NCI-H2227 (cell line): ENCODE measurements around the gene ZBTB16.

Experiments used
- DNase-seq: peaks from one replicate; lab custom pipeline; 2025; ENCODE audit not compliant: unreplicated experiment; lab: John Stamatoyannopoulos, UW

Gene ZBTB16

DNA sequence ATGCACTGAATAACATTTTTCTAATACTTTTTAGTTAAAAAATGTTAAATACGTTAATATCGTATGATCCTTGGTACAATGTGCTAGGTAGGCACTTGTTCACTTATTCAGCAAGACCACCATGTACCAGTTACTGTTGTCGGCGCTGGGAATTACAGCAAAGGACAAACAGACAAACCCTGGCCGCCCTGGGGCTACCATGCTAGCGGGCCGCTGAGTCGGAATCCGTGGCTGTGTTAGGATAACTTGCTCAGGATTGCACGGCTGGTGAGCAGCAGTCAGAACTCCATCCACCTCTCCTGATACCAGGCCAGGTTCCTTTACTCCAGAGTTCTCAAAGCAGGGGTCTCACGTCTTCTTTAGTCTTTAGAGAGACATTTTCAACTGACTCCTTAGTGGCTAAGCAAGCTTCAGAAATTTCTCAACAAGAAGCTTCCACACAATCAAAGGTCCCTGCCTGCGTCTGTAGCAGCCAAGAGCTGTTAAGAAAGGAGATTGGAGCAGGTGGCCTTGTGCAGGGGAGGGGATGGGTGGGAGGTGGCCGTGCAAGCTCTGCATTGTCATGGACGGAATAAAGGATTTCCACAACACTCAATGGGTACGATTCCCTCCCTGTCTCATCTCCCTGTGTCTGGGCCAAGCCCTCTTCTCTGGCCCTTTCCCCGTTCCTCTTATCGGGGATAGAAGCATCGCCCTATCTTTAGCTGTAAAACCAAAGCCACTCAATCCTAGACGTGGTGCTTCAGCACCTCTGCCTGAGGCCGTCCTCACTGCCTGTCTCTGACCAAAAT, 196.9 kb downstream of the ZBTB16 start:
- DNase-seq: peak; percentile 27

DNA sequence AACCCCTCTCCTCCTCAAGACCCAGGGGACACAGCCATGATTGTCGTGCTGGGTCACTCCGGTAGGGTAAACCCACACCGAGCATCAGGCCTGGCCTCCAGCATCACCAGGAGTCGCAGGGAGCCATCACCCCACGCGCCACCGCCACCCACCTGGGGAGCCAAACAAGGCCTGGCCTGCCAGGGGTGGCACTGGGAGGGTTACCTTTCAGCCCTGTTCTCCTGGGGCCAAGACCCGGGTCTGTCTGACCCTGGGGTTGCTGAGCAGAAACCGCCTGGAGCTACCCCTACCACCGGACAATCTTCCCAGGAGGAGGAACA, 197.4 kb downstream of the ZBTB16 start:
- DNase-seq: no peak

DNA sequence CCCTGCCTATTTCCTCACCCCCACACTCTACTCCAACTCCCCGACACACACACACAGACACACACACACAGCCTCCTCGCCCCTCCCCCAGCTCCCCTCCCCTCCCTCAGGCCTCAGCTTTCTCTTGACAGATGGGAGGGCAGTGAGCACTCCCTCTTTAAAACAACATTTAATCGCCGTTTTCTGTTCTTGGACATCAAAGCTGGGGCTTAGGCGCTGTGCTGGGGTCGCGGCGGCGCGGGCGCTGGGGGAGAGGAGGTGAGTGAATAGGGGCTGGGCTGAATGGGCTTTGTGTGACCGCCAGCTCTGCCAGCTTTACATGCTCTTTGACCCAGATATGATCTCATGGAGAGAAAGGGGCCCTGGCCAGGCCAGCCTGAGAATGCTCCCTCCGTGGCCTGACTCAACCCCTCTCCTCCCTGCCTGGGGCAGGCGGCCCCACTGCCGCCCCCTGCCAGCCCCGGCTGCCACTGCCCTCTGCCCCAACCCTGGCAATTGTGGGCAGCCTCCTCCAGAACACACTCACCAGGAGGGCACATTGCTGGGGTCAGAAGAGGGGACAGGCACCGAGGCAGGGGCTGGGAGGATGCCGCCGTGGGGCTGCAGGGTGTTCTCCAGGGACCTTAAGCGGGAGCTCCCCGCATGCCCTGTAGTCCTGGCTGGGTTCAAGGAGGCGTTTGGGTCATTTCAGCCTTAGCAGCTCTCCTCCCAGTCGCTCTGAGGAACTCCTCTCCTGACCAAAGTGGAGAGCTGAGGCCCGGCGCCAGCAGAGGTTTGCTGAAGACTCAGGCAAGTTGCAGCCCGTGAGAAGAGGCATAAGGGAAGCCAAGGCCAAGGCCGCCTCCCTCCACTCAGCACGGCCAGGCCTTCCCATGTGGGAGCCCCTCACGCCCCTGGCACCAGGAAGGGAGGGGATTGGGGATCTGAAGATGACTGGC, 198.4 kb downstream of the ZBTB16 start:
- peak; percentile 67 for DNase-seq

DNA sequence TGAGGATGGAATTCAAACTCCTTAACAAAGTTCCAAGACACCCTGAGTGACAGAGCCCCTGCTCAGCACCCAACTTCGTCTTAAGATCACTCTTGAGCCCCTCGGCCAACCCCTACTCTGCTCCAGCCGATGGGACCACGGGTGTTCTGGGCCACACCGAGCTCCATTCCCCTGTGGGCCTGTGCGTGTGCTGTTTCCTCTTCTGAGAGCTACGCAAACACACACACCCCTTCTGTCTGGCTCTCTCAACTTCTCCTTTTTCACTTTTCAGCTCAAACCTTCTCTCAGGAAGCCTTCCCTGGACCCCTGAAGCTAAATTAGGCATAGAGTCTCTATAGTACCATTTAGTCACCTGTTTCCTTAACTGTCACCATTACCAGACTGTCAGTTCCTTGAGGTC, 199.2 kb downstream of the ZBTB16 start:
- no peak for DNase-seq

DNA sequence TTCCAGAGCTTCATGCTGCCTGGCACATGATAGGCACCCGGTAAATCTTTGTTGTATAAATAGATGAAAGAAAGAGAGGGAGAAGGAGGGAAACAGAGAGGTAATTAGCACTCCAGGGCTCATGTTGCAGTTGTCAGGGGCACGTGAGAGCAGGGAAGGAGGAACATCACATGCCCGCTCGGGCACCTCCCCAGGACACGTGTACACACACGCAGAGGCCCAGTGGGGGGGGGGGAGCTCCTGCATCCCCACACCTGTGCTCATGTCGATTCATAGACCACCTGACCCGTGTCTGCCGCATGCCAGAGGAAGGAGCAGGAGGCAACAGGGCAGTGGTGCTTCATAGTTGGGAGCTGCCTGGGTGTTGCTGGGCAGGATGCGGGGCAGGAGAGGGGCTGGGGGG, 199.6 kb downstream of the ZBTB16 start:
- DNase-seq: peak; percentile 36

DNA sequence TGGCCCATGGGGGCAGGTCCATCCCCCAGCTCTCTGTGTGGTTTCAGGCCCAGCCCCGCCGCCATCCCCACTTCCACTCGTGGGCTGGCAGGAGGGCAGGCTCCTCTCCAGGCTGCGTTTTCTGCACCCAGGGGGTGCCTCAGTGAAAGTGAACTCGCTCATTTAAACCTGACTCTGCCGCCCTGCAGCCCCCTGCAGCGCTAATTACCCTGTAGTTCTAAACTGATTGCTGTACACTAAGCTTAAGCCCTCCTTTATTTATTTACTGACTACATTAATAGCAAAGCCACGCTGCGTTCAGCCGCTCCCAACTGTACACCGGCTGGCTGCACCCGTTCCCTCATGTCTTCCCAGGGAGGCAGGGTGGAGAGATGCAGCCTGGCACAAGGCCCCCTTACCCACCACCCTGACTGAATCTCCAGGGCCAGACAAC, 200.1 kb downstream of the ZBTB16 start:
- peak; percentile 41 for DNase-seq

DNA sequence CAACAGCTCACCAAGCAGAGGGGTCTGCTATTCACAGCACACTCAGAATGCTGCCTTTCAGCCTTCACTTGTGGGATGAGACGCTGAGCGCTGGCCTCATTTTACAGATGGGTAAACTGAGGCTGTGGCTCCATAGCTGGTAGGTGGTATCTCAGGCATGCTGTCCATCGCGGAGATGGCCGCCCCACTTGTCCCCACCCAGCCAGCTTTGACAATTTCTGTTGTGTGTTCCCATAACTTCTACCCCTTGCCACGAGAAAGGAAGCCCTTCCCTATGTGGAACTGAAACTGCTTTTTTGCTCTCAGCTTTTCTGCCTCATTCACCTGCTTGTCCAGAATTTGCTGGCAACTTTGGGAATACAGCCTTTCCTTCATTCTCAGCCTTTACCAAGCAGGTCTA, 200.6 kb downstream of the ZBTB16 start:
- DNase-seq: no peak

DNA sequence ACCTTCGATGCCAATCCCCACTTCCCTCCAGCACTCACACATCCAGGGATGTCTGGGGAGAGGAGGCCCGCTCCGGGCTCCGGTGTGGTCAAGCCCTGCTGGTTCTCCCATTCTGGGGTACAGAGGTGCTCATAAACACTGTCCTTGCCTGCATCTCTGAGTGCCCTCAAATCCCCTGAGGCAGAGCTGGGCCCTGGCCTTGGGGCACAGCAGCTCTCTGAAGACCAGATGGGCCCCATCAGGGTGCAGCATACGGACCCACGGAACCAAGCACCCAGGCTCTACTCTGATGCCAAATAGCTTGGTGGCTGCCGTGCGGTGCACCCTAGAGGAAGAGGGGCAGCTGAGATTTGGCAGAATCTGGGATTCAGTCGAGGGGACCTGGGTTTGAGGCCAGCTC, 201.0 kb downstream of the ZBTB16 start:
- DNase-seq: no peak

DNA sequence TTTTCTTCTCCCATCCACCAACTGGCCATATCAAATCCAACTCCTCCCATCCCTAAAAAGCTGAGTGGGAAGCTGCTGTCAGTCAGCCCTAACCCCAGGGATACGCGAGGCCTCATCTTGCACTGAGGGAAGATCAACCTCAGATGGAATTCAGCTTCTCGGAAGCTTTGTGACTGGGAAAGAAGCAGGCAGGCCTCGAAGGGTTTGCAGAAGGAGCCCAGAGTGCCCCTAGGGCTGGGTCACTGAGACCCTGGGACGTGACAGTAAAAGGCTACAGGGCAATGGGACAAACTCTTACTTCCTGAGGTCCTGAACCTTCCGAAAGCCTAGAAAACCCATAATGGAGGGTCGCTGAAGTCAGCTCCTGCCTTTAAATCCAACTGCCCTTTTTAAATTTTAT, 202.3 kb downstream of the ZBTB16 start:
- DNase-seq: no peak

DNA sequence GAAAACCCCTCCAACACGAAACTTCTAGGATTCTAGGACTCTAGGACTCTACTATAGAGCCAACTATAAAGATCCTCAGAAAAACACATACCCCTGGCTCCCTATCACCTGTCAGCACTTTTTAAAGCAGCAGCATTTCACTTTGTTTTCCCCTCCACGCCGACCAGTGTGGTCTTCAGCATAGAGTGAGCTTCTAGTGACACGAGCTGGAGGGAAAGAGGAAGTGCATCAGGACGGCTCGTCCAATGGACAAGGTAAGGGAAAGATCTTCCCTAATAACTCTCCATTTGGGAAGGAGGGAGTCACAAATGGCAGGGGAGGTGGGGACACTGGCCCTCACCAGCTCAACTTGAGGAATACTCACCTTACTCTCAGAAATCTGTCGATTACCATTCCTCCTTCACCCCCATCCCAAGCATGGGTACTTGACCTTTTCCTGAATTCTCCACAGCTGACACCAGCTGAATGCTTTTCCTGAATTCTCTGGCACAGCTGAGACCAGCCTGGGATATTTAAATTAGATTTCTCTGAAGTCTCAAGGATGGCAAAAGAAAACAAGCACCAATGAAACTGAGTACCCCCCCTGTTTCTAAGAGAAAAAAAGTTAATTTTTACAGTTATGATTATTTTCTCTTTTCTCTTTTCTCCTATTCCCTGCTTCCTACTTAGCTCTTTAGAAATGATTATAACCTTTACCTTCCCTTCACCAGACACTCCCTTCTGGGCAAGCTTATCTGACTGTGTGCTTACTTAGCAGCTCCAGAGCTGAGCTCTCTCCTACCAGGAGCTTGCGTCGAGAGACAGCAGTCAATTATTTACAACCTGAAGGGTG, 203.4 kb downstream of the ZBTB16 start:
- DNase-seq: peak; percentile 73

DNA sequence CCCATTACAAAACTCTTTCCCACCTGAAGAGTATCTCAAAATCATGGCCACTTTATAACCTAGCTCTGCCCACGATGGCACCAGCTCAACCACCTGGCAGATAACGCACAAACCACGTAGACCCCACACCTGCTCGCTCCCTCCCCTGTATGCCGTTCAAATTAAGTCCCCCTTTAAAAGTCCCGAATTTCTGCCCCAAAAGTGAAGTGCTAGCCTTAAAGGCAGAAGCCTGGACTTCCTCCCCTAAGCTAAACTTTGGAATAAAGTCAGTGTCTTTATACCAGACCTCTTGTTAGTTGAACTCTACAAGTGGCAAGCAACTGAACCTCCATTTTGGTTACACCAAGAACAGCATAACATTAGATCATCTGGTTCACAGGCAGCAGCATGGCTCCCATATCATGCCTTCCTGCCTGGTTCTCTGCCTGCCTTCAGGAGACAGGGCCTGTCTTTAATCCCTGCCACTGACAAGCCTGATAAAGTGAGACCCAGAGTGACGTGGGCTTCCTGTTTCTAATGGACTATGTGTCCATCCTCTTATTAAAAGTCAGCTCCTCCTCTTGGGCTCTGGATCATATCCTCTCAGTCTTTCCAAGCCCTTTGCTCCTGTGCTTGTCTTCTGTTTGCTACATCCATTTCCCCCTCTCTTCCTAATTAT, 204.1 kb downstream of the ZBTB16 start:
- DNase-seq: no peak

DNA sequence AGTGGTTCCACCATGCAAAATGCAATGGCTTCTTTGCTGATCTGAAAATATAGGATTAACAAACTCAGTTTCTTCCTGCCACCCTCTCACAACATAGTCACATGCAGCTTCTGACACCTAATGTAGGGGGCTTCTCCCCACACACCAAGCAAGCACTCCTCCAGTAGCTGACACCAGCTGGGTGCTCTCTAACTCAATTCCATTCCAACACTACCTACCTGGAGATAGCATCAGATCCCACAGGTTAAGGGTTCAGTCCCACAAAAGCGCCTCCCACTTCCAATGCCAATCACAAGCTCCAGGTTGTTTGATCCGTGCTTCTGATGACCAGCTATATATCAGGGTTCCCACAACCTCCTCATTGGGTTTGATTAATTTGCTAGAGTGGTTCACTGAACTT, 204.9 kb downstream of the ZBTB16 start:
- no peak for DNase-seq

DNA sequence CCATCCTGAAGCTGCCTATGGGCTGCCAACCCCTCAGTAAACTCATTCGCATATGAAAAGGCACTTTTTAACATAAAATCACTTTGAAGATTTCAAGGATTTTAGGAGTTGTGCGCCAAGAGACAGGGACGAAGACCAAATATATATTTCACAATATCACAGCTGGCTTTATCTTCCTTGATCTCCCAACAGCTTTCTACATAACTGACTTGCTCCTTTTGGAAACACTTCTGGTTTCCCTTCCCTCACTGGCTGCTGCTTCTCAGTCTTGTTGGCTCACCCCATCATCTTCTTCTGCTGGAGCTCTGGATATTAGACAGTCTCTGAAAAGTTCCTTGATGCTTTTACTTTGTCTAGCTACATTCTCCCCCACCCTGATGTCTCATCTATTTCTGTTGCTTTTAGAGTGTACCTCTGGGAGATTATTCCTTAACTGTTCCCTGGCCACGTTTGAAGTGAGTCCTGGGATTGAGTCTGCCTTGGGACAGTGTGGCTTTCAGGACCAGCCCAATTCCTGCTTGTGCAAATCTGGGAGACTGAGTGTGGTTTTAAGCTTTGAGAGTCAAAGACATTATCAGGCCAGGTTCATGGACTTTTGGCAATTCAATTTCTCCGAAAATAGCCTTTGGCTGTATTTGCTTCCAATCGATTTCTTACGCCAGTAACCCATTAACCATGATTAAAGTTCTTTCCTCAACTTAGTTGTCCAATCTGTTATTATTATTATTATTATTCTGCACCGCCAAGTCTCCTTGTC, 205.8 kb downstream of the ZBTB16 start:
- DNase-seq: no peak

DNA sequence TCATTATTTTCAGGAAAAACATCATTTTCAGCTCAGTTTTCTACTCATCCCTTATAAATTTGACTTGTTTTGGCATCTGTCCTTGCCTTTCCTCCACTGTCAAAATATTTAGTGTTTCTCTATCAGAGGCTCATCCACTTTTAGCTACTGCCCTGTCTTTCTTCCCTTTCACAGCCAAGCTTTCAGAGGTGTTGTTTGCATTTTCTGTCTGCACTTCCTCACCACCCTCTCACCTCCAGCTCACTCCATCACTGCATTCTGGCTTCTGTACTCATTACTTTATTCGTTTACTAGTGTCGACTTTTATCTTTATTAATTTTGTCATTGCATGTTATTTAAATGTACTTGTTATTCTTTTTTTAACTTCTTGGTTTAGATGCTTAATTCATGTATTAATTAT, 210.0 kb downstream of the ZBTB16 start:
- no peak for DNase-seq

DNA sequence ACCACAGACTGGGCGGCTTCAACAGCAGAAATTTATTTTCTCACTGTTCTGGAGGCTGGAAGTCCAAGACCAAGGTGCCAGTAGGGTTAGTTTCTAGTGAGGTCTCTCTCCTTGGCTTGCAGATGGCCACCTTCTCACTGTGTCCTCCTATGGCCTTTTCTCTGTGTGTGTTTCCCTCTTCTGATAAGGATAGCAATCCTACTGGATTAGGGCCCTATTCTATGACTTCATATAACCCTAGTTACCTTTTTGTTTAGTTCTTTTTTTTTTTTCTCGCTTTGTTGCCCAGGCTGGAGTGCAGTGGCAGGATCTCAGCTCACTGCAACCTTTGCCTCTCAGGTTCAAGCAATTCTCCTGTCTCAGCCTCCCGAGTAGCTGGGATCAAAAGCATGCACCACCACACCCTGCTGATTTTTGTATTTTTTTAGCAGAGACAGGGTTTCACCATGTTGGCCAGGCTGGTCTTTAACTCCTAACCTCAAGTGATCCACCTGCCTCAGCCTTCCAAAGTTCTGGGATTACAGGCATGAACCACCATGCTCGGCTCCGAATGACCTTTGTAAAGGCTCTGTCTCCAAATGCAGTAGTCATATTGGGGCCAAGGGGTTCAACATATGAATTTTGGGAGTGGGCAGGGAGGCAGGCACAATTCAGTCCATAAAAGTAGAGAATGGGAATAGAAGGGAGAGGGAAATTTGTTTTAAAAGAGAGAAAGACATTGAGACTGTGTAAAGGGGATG, 211.2 kb downstream of the ZBTB16 start:
- DNase-seq: no peak

DNA sequence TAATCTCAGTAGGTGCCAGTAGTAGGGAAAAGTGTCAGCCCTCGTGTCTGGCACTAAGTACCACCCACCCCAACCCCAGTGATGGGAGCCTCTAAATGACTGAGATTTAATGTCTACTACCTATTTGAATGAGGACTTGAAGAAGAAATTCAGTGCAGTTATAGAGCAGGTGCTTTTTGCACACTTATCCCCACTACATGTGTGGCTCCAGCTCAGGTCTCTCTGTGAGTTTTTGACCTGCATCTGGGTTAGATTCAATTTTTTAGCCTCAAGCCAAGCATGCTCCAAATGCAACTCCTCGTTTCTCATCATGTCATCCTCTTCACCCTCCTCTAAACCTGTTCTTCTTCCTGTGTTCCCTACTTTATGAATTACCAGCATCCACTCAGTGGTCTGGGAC, 211.8 kb downstream of the ZBTB16 start:
- no peak for DNase-seq

DNA sequence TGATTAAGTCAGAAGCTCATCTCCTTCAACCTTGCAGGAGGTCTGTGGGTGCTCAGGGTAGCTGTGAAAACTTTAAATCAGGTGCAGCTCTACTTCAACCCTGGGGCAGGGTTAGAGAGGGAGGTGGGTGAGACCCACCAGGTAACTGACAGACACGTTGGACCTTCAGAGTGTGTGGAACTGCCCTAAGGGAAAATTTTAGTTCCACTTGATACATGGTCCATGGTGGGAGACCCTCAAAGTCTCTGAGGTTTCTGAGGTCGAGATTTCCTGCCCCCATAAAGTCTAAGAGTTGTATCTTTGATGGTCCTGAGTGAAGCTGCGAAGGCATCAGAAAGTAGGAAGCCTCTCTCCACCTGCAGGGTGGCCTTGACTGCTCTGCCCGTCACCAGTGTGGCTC, 212.8 kb downstream of the ZBTB16 start:
- DNase-seq: no peak

DNA sequence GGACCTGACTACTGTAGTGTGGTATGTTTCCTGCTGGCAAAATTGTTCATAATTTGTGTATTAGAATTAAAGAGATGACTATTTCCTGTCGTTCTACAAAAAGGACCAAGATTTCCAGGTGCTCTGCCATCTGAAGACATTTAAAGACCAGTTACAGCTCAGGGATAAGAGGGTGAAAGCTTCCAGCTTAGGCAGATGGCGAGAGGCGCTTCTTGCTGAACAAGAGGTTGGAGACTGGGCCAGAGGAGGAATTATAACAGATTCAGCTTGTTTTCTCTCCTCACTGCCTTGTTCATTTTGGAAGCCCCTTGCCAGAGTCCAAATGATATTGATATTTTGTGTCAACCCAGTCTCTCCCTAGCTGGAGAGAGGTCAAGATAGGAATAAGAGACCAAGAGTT, 213.6 kb downstream of the ZBTB16 start:
- DNase-seq: no peak

DNA sequence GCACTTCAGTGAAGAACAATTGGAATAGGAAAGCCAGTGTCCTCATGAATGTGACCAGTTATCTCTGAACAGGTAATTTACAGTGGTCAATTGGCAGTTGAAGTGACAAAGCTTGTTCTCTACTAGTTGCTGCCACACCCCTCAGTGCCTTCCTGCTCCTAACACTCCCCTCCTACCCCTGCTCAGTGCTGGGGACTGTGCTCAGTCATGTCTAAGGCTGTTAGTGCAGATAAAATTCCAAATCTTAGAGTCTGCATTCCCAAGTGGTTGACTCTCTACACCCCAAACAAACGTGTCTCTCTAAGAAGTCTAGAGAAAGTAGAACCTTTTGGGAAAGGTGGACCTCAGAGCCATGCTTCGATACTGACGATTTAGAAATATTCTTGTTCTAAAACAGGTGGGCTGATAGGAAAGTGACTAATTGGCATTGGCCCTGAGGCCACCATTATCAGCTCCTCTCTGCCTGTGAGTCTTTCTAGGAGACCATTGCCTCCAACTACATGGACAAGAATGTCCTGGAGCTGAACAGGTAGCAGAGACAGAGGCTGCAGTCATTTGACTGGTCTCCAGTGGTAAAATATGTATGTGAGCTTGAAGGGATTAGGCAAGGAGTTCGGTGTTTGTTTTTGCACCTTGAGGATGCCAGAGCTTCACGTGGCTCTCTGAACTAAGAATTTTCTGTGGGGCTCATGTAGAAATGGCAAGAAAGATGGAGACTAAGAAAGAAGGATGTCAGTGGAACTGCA, 214.6 kb downstream of the ZBTB16 start:
- DNase-seq: no peak
